Inflammatory macrophage treated with lipopolysaccharide for 4 hours (primary cell): ENCODE results near the gene ANO2.

Experiments
- DNase-seq: peaks from one replicate; pipeline ENCODE4 v3.0.0-alpha.2; 2020

ANO2 gene

DNA sequence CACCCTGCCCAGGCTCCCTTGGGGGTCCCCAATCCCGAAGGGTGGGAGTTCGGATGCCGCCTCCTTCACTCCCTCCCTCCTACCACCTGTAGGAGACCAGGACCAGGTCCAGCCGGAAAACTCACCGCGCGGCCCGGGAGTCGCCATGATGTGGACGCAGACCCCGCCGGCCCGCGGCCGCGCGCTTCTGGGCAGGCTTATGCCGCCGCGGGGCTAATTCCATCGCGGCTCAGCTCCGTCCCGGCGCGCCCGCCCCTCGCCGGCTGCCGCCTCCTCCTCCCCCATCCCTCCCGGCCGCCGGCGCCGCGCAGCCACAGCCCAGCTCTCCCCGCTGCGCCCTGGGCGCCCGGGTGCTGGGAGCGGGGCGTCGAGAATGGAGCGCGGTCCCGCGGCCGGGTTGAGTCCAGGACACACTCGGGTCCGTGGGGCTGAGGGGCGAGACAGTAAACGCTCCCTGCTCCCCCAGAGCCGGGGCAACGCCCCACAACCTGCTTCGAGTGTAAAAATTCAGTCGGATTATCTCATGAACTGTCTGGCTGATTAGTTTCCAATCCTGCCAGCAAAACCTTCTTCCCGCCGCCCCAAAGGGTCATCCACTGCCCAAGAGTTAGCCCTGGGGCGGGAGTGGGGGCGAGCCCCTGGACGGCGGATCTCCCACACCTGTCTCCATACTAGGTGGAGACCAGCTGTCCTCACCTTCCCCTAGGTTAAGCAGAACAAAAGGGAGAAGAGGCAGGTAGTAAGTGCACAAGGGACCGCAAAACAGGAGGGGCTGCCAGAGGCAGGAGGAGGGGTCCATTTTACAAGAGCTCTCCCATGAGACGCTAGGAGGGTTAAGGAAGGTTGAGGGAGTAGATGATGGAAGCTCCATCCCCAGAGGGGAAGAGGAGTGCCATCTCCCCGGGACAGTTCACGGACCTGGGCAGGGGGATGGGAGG, at the start of gene ANO2:
Gene ANO2, minus strand, starts transcription at position 189 of the 938 bp plus-strand sequence. Its CDS starts 42 bp downstream, at position 147.
- DNase-seq = no peak

DNA sequence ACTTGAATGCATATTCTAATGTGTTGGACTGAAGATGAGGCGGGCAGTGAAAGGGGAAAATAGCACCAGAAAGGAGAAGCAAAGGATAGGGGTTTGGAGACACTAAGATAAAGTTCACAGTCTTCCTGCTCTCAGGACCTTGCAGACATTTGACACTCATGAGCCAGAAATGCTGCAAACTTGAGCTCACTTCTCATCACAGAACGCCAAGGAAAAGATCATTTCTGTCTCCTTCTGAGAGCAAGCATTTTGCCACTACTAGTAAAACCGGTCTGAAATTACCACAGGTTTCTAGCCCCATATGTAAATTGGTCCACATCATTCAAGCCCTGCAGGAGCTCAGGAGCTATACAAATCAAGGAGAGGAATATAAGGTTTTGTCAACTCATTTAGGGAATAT, 44.6 kb upstream of the ANO2 start:
- DNase-seq = no peak

GRCh38 chr12:5988659-5989116, 43.6 kb upstream of the ANO2 start:
- peak; percentile 72 for DNase-seq

DNA sequence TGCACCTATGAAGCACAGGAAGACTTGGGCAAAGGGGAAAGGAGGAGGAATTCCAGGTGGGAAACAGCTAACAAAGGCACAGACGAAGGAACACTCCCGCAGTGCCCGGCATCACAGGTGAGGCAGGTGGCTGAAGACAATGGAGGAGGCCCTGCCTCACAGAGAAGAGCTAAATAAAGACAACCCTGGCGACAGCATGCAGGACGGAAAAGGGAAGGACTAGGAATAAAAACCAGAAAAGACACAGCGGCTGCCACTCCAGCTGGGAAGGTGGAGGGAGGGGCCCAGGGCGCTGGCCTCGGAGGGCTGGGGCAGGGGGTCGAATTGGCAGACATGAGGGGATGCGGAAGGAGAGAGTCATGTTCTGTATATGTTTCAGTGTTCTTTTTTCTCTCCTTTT, 43.0 kb upstream of the ANO2 start:
- DNase-seq = no peak

DNA sequence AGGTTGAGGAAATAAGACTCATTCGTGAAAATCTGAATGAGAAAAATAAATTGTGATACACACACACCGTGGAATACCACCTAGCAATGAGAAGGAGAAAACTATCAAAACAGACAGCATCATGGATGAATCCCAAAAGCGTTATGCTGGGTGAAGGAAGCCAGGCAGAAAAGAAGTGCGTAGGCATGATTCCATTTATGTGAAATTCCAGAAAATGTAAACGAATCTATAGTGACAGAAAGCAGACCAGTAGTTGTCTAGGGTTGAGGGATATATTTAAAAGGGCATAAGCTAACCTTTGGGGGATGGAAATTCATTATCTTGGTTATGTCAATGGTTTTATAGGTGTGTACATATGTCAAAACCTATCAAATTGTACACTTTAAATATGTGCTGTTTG, 42.5 kb upstream of the ANO2 start:
- no peak for DNase-seq

DNA sequence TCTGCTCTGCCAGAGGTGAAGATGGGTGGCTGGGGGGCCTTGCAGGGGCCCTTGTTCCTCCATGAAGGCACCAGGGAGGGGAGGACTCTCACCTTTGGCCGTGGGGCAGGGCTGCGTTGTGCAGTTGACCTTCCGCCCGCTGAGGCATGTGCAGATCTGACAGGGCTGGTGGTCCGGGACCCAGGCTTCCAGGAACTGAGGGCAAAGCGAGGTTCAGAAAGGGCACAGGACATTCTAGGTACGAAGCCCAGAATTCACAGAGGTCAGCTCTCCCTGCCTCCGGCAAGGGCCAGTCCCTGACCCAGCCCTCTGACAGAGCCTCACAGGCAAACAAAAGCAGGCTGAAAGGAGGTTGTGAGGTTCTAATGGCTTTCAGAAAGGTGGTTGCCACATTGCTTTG, 40.4 kb upstream of the ANO2 start:
- DNase-seq = no peak

DNA sequence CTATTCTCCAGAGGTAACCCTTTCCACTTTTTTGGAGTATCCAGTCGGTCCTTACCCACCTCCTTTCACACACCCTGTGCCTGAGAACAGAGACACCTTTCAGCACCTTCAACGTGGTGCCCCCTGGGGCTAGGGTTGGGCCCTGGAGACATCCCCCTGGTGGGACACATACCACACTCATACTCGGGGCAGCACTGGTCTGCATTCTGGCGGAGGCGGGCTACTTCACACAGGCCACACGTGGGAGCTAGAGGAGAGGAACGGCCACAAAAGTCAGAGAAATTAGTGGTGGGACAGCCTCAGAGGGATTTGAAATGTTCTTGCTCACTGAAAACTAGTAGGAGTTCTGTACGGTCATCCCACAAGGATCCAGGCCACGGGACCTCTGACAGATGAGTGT, 39.8 kb upstream of the ANO2 start:
- DNase-seq = no peak

DNA sequence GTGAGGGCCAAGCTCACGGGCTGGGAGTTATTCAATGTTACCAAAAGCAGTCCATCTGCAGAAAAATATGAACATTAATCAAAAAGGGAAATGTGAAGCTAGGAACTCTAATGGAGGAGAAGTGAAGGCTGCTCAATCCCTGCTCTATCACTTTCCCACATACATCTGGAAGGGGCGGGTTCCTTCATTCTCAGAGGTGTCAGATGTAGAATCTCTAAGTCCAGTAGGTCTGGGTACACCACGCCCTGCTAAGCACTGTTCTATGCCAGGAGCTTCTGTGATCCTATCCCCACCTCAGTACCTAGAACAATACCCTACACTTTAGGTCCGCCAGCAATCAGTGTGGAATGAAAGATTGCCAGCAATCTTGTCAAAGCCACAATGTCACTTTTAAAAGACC, 37.0 kb upstream of the ANO2 start:
- no peak for DNase-seq

- no peak for DNase-seq
Measured at GRCh38 chr12:5977556-5977955, 32.5 kb upstream of the ANO2 start.

GRCh38 chr12:5976711-5977110, 31.7 kb upstream of the ANO2 start:
- DNase-seq = no peak

GRCh38 chr12:5976196-5976595, 31.1 kb upstream of the ANO2 start:
- no peak for DNase-seq

GRCh38 chr12:5973461-5974115, 28.5 kb upstream of the ANO2 start:
- no peak for DNase-seq

- no peak for DNase-seq
Measured at GRCh38 chr12:5972387-5972786, 27.3 kb upstream of the ANO2 start.

- no peak for DNase-seq
Measured at GRCh38 chr12:5971194-5971850, 26.3 kb upstream of the ANO2 start.

- no peak for DNase-seq
Measured at GRCh38 chr12:5969974-5970690, 25.1 kb upstream of the ANO2 start.

DNA sequence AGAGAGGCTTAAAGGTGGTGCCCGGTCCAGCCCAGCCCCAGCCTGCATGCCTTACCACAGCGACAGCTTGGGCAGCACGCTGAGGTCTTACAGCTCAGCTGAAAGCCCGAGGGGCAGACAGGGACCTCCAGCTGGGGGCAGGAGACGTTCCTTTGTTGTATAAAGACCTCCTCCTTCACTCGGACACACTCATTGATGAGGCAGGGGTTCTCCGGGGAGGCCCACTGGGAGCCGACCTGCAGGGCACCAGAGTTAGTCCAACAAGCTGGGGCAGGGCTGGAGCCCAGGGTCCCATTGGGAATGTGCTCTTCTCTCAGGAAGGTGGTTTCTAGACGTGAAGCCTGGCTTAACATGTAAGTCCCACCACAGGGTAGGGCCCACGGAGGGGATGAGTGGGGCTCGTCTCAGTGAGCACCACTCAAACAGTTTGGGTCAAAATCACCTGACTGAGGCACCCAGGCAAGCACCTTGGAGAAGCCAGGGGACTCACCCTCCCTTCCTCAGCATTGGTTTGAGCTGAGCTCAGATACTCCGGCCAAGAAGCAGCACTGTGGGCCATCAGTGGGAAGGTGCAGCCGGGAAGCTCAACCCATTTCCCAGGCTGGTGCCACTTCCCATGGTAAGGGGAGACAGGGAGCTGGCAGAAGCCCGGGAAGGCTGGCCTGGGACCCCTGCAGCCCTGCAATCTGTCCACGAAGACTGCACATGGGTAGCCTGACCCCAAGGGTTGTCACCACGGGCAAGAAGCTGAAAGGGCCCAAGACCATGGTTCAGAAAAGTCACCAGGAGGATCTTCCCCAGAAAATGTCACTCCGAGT, 24.3 kb upstream of the ANO2 start:
- DNase-seq = no peak

GRCh38 chr12:5967645-5968415, 22.8 kb upstream of the ANO2 start:
- no peak for DNase-seq

DNA sequence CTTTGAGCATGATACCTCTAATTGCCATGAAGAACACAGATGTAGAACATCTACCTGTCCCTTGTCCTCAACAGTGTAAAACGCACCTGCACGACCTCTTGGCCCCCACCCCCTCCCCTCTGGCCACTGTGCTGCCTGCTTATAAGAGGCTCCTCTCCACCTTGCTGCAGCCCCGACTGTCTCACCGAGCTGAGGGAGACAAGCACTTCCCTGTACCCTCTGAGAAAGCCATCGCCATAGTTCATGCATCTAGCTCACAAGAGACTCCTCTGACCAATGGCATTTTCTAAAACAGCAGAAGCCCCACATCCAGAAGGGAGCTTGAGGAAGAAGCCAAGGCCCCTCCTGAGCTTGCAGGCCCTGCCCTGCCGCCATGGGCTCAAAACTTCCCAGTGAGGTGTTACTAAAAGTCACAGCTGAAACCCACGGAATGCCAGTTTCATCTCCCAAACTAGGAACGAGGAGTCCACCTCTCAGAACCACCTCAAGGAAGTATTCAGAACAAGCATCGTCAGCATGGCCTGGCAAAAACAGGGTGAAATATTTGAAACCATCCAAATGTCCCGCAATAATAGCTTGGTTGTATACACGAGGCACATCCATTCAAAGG, 21.5 kb upstream of the ANO2 start:
- no peak for DNase-seq

DNA sequence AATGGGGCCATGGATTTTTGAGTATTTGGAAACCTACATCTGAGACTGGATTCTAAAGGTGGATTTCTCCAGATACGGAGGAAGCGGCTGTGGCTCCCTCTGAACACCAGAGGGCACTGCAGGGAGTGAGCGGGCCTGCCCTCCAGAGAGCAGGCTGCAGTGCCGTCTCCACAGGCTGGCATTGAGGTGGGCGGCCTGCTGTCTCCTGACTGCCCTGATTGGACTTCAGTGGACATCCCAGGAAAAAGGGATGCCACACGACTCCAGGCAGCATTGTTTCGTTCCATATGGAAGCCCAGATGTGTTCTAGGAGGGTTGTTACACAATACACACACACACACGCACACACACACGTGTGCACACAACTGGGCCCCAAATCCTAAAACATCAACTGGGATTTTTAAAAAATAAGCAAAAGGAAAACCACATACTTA, 20.9 kb upstream of the ANO2 start:
- peak; percentile 55 for DNase-seq
